Measurements from ENCODE around the gene RBM19.

DNA sequence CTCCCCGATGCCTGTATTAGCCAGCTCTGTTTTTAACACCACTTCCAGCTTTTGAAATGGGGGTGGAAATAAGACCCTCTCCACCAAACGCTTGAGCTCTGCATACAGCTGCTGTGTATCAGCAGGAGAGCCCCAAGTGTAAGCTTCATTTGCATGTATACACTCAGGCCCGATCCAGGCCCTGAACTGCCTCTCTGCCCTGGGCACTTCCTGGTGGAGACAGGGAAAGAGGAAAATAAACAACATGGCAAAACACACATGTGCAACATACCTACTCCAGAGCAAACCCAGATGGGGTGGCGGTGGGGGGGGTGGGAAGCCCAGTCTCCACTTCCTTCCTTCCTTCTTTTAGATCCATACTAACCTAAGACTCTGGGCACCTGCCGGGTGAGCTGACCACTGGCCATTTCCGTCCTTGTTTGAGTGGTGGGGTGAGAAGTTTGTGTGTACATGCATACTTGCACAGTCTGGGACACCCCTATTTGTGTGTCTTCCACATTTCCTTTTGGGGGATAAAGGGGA lies 55.3 kb downstream of the RBM19 start:
- TF ChIP-seq CTCF (IDR thresholded peaks at IDR 0.05) (no peak), POLR2A (IDR thresholded peaks at IDR 0.05) (no peak)
